GM23338 (cell line): ENCODE results near the gene C3orf22. TPM values are rescaled to one million over a fixed set of nuclear protein-coding genes. Genes with fewer than 3 reads are reported as not detected.

Experiments
- ATAC-seq: fragments of 200-7000 bp; cut with Tn5 transposase; 3 replicates; pipeline ENCODE4 v1.9.1; 2020
- DNase-seq: peaks from one replicate; pipeline ENCODE4 v3.0.0-alpha.2; 2015; ENCODE audit warnings: low spot score
- H2AFZ ChIP-seq: fragments of 200-600 bp; sonication (generic); 2 replicates; pipeline ENCODE4 v1.8.0; 2016; ENCODE audit warnings: antibody characterized with exemption, mild to moderate bottlenecking, moderate library complexity
- H3F3A ChIP-seq: fragments of 200-600 bp; sonication (generic); replicated peaks from 2 replicates; pipeline ENCODE4 v1.8.0; 2017; ENCODE audit warnings: antibody characterized with exemption, mixed run types, low read depth
- H3K27ac ChIP-seq: fragments of 200-600 bp; sonication (generic); 2 replicates; pipeline ENCODE4 v1.6.1; 2016; ENCODE audit warnings: low read depth
- H3K27me3 ChIP-seq: fragments of 200-600 bp; sonication (generic); 2 replicates; pipeline ENCODE4 v1.8.0; 2016; ENCODE audit warnings: mild to moderate bottlenecking, mixed run types, moderate library complexity; ENCODE audit not compliant: insufficient read depth
- H3K36me3 ChIP-seq: fragments of 200-600 bp; sonication (generic); 2 replicates; pipeline ENCODE4 v1.8.0; 2016; ENCODE audit warnings: mild to moderate bottlenecking; ENCODE audit not compliant: insufficient read depth
- H3K4me1 ChIP-seq: fragments of 200-600 bp; sonication (generic); 2 replicates; pipeline ENCODE4 v1.8.0; 2016; ENCODE audit warnings: mild to moderate bottlenecking, moderate library complexity; ENCODE audit not compliant: insufficient read depth
- H3K4me2 ChIP-seq: fragments of 200-600 bp; sonication (generic); 2 replicates; pipeline ENCODE4 v1.7.1; 2017; ENCODE audit warnings: mixed run types
- H3K4me3 ChIP-seq: fragments of 200-600 bp; sonication (generic); 2 replicates; pipeline ENCODE4 v1.6.1; 2016; ENCODE audit warnings: mixed run types
- H3K79me2 ChIP-seq: fragments of 200-600 bp; sonication (generic); replicated peaks from 2 replicates; pipeline ENCODE4 v1.8.0; 2017; ENCODE audit warnings: mild to moderate bottlenecking; ENCODE audit not compliant: insufficient read depth
- H3K9me2 ChIP-seq: fragments of 200-600 bp; sonication (generic); 2 replicates; pipeline ENCODE4 v1.8.0; 2017; ENCODE audit not compliant: insufficient read depth
- H4K20me1 ChIP-seq: fragments of 200-600 bp; sonication (generic); replicated peaks from 2 replicates; pipeline ENCODE4 v1.8.0; 2017; ENCODE audit warnings: mild to moderate bottlenecking; ENCODE audit not compliant: insufficient read depth
- H3K27ac Mint-ChIP-seq: 2 replicates; pipeline ENCODE4 v1.8.0; 2020; ENCODE audit warnings: inconsistent platforms, mild to moderate bottlenecking, moderate library complexity, mixed read lengths
- H3K27me3 Mint-ChIP-seq: 3 replicates; pipeline ENCODE4 v1.8.0; 2022; ENCODE audit warnings: low read depth, mild to moderate bottlenecking, moderate library complexity, mixed read lengths, inconsistent platforms; ENCODE audit not compliant: insufficient read depth, poor library complexity
- H3K36me3 Mint-ChIP-seq: 3 replicates; pipeline ENCODE4 v1.8.0; 2021; ENCODE audit warnings: low read depth, mild to moderate bottlenecking, inconsistent platforms, moderate library complexity, mixed read lengths
- H3K4me1 Mint-ChIP-seq: 3 replicates; pipeline ENCODE4 v1.8.0; 2020; ENCODE audit warnings: mild to moderate bottlenecking, inconsistent platforms, mixed read lengths
- H3K4me3 Mint-ChIP-seq: 3 replicates; pipeline ENCODE4 v1.8.0; 2021; ENCODE audit warnings: moderate library complexity, mild to moderate bottlenecking, inconsistent platforms, mixed read lengths
- H3K9me3 Mint-ChIP-seq: 3 replicates; pipeline ENCODE4 v1.8.0; 2020; ENCODE audit warnings: moderate library complexity, mild to moderate bottlenecking, inconsistent platforms, mixed read lengths
- CREB1 ChIP-seq: fragments of 250-450 bp; sonication (Bioruptor Pico); IDR thresholded peaks from 2 replicates; pipeline ENCODE4 v1.5.0; 2020; ENCODE audit warnings: low read depth, mild to moderate bottlenecking, moderate library complexity
- EZH2 ChIP-seq: fragments of 200-600 bp; sonication (generic); IDR thresholded peaks from one replicate; pipeline ENCODE4 v1.8.0; 2017; ENCODE audit warnings: antibody characterized with exemption, mild to moderate bottlenecking, low read depth; ENCODE audit not compliant: unreplicated experiment
- EZH2phosphoT487 ChIP-seq: fragments of 200-600 bp; sonication (generic); IDR thresholded peaks from one replicate; pipeline ENCODE4 v1.8.1; 2018; ENCODE audit warnings: antibody characterized with exemption; ENCODE audit not compliant: unreplicated experiment
- POLR2AphosphoS5 ChIP-seq: IDR thresholded peaks from 2 replicates; pipeline ENCODE4 v1.6.1; 2016; ENCODE audit warnings: antibody characterized with exemption, low read depth
- STAT1 ChIP-seq: IDR thresholded peaks from one replicate; pipeline ENCODE4 v1.6.1; 2016; ENCODE audit warnings: antibody characterized with exemption; ENCODE audit not compliant: unreplicated experiment
- polyA plus RNA-seq: library from polyadenylated mRNA; unstranded; fragments of >200 nt; fragmentation: Nextera tagmentation; extraction: Ambion mirVana; gene quantifications from 2 replicates; pipeline ENCODE4 v1.2.1, GENCODE V29; 2016
- total RNA-seq: library from RNA; depleted of rRNA; stranded (reverse); fragments of >200 nt; shearing (Covaris generic); gene quantifications from 2 replicates; pipeline ENCODE4 v1.2.3, GENCODE V29; 2014
- TF ChIP-seq, protein P1 (sequence below): fragments of 250-450 bp; sonication (Bioruptor Pico); IDR thresholded peaks from 2 replicates; pipeline ENCODE4 v1.5.0; 2020; ENCODE audit warnings: mild to moderate bottlenecking, moderate library complexity
- TF ChIP-seq, protein P2 (sequence below), 2 experiments: fragments of 200-600 bp in 1 of 2; sonication (generic) in 1 of 2; conservative IDR thresholded peaks; 2 replicates each; pipeline versions ENCODE4 v1.5.1 to v1.6.1; 2016 to 2017; ENCODE audit warnings: antibody characterized with exemption in 2 of 2, low read depth in 2 of 2, mild to moderate bottlenecking in 2 of 2, moderate library complexity in 1 of 2
- TF ChIP-seq, protein P3 (sequence below): IDR thresholded peaks from 2 replicates; pipeline ENCODE4 v1.6.1; 2016; ENCODE audit warnings: antibody characterized with exemption

Gene C3orf22
- total and polyA plus RNA-seq, 2 experiments from 2014 or later: not detected

DNA sequence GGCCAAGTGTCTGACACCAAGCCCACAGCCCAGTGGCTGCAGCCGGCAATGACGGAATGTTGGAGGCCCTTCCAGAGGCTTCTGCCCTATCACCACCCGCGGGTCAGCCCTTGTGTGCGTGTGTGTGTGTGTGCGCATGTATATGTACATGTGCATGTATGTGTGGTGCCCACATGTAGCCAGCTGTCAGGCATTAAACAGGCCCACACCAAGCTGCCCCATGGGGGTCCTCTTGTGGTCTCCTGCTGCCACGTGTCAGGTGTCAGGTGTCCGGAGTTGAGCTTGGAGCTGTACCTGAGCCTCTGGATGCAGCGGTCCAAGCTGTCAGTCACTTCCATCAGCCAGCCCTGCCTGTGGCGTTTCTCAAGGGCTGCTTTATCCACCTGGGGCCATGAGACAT lies 55.0 kb downstream of the C3orf22 start (continued):
- TF ChIP-seq, protein P1, sequence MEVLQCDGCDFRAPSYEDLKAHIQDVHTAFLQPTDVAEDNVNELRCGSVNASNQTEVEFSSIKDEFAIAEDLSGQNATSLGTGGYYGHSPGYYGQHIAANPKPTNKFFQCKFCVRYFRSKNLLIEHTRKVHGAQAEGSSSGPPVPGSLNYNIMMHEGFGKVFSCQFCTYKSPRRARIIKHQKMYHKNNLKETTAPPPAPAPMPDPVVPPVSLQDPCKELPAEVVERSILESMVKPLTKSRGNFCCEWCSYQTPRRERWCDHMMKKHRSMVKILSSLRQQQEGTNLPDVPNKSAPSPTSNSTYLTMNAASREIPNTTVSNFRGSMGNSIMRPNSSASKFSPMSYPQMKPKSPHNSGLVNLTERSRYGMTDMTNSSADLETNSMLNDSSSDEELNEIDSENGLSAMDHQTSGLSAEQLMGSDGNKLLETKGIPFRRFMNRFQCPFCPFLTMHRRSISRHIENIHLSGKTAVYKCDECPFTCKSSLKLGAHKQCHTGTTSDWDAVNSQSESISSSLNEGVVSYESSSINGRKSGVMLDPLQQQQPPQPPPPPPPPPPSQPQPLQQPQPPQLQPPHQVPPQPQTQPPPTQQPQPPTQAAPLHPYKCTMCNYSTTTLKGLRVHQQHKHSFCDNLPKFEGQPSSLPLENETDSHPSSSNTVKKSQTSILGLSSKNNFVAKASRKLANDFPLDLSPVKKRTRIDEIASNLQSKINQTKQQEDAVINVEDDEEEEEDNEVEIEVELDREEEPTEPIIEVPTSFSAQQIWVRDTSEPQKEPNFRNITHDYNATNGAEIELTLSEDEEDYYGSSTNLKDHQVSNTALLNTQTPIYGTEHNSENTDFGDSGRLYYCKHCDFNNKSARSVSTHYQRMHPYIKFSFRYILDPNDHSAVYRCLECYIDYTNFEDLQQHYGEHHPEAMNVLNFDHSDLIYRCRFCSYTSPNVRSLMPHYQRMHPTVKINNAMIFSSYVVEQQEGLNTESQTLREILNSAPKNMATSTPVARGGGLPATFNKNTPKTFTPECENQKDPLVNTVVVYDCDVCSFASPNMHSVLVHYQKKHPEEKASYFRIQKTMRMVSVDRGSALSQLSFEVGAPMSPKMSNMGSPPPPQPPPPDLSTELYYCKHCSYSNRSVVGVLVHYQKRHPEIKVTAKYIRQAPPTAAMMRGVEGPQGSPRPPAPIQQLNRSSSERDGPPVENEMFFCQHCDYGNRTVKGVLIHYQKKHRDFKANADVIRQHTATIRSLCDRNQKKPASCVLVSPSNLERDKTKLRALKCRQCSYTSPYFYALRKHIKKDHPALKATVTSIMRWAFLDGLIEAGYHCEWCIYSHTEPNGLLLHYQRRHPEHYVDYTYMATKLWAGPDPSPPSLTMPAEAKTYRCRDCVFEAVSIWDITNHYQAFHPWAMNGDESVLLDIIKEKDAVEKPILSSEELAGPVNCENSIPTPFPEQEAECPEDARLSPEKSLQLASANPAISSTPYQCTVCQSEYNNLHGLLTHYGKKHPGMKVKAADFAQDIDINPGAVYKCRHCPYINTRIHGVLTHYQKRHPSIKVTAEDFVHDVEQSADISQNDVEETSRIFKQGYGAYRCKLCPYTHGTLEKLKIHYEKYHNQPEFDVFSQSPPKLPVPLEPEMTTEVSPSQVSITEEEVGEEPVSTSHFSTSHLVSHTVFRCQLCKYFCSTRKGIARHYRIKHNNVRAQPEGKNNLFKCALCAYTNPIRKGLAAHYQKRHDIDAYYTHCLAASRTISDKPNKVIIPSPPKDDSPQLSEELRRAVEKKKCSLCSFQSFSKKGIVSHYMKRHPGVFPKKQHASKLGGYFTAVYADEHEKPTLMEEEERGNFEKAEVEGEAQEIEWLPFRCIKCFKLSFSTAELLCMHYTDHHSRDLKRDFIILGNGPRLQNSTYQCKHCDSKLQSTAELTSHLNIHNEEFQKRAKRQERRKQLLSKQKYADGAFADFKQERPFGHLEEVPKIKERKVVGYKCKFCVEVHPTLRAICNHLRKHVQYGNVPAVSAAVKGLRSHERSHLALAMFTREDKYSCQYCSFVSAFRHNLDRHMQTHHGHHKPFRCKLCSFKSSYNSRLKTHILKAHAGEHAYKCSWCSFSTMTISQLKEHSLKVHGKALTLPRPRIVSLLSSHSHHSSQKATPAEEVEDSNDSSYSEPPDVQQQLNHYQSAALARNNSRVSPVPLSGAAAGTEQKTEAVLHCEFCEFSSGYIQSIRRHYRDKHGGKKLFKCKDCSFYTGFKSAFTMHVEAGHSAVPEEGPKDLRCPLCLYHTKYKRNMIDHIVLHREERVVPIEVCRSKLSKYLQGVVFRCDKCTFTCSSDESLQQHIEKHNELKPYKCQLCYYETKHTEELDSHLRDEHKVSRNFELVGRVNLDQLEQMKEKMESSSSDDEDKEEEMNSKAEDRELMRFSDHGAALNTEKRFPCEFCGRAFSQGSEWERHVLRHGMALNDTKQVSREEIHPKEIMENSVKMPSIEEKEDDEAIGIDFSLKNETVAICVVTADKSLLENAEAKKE: no peak
- TF ChIP-seq, protein P2, sequence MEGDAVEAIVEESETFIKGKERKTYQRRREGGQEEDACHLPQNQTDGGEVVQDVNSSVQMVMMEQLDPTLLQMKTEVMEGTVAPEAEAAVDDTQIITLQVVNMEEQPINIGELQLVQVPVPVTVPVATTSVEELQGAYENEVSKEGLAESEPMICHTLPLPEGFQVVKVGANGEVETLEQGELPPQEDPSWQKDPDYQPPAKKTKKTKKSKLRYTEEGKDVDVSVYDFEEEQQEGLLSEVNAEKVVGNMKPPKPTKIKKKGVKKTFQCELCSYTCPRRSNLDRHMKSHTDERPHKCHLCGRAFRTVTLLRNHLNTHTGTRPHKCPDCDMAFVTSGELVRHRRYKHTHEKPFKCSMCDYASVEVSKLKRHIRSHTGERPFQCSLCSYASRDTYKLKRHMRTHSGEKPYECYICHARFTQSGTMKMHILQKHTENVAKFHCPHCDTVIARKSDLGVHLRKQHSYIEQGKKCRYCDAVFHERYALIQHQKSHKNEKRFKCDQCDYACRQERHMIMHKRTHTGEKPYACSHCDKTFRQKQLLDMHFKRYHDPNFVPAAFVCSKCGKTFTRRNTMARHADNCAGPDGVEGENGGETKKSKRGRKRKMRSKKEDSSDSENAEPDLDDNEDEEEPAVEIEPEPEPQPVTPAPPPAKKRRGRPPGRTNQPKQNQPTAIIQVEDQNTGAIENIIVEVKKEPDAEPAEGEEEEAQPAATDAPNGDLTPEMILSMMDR (conservative IDR thresholded peaks at IDR 0.05; ENCODE audit: low read depth in 2 of 2): no peak
- TF ChIP-seq CREB1 (CRISPR knock-in tag): no peak

DNA sequence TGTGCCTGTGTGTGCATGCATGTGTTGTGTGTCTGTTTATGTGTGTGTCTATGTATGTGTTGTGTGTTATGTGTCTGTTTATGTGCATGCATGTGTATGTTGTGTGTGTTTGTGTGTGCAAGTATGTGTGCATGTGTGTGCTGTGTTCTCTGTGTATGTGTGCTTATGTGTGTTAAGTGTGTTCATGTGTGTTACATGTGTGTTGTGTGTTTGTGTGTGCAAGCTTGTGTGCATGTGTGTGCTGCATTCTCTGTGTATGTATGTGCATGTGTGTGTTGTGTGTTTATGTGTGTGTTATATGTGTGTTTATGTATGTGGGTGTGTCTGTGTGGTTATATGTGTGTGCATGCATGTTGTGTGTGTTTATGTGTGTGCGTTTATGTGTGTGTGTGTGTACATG lies 56.1 kb downstream of the C3orf22 start:
- Histone ChIP-seq H3K36me3 (no peaks in the 10 kb centered on the region), H3K79me2 (no peaks in the 10 kb centered on the region), H3K4me2 (no peak overlapping the region), H3K4me1 (peaks cover 8% of the 10 kb centered on the region; the same call in 1 of the 2 replicates), H2AFZ (no peak overlapping the region), H3K9me2 (0 out of 2 replicates have a peak, but pooled peaks cover 4% of the 10 kb centered on the region), H3K27ac (no peak overlapping the region), H4K20me1 (no peaks in the 10 kb centered on the region), H3K4me3 (no peak overlapping the region), H3F3A (peaks cover 13% of the 10 kb centered on the region), H3K27me3 (no peaks in the 10 kb centered on the region)
- Mint-ChIP-seq H3K4me1 (peaks cover 17% of the 10 kb centered on the region), H3K27ac (no peak overlapping the region), H3K9me3 (no peaks in the 10 kb centered on the region), H3K27me3 (peaks cover 9% of the 10 kb centered on the region), H3K36me3 (no peaks in the 10 kb centered on the region), H3K4me3 (no peak overlapping the region)
- DNase-seq (no peak), ATAC-seq (no peak)
- TF ChIP-seq, protein P3, sequence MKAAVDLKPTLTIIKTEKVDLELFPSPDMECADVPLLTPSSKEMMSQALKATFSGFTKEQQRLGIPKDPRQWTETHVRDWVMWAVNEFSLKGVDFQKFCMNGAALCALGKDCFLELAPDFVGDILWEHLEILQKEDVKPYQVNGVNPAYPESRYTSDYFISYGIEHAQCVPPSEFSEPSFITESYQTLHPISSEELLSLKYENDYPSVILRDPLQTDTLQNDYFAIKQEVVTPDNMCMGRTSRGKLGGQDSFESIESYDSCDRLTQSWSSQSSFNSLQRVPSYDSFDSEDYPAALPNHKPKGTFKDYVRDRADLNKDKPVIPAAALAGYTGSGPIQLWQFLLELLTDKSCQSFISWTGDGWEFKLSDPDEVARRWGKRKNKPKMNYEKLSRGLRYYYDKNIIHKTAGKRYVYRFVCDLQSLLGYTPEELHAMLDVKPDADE: no peak
- no peak for TF ChIP-seq STAT1
- no peak for TF ChIP-seq EZH2phosphoT487
- TF ChIP-seq, protein P2 (conservative IDR thresholded peaks at IDR 0.05; ENCODE audit: low read depth in 2 of 2): no peak
- TF ChIP-seq EZH2: no peak
- TF ChIP-seq POLR2AphosphoS5: no peak
